HG02970 (cell line): ENCODE measurements around the gene KCNH5.

ENCODE experiments used
- ATAC-seq: cut with Tn5 transposase; IDR thresholded peaks from one replicate; pipeline ENCODE4 v1.9.1; 2021; ENCODE audit warnings: mild to moderate bottlenecking, moderate library complexity, moderate number of reproducible peaks; ENCODE audit not compliant: unreplicated experiment, low FRiP score

KCNH5 gene

DNA sequence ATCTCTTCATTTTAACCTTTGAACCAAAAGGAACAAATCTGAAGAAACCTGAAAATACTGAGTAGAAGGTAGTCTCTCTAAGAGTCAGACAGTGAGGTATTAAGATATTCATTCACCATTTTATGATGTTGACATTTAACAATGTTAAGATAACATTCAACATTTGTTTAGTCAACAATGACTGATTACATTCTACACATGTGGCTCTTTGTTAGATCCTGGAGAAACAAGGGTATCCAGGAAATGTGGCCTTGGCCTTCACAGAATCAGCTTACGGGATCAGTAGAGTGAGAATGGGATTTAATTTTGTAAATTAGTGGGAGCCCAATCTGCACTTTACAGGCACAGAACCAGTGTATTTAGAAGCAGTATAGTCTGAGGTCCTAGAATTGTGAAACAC lies 355.5 kb downstream of the KCNH5 start:
- ATAC-seq = no peak

DNA sequence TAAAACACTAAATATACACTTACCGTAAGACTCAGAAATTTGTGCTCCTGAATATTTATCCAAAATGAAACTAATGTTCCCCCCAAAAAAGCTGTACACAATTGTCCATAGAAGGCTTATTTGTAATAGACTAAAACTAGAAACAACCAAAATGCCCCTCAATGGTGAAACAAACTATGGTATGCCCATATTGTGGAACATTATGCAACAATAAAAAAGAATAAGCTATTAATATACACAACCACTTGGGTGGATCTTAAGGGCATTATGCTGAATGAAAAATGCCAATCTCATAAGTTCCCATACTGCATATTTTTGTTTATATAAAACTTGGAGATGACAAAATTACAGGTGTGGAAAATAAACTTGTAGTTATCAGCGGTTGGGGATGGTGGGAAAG lies 357.4 kb downstream of the KCNH5 start:
- ATAC-seq = no peak

- ATAC-seq = no peak
Measured at GRCh38 chr14:62684376-62684775, 360.9 kb downstream of the KCNH5 start.

GRCh38 chr14:62682208-62682607 lies 363.1 kb downstream of the KCNH5 start:
- no peak for ATAC-seq

- ATAC-seq = no peak
Measured at GRCh38 chr14:62674563-62675237, 370.6 kb downstream of the KCNH5 start.

- no peak for ATAC-seq
Measured at GRCh38 chr14:62673014-62673755, 372.1 kb downstream of the KCNH5 start.

- no peak for ATAC-seq
Measured at GRCh38 chr14:62670526-62670925, 374.7 kb downstream of the KCNH5 start.

GRCh38 chr14:62667421-62667914 lies 377.8 kb downstream of the KCNH5 start:
- ATAC-seq = no peak

- no peak for ATAC-seq
Measured at GRCh38 chr14:62665286-62665685, 380.0 kb downstream of the KCNH5 start.

DNA sequence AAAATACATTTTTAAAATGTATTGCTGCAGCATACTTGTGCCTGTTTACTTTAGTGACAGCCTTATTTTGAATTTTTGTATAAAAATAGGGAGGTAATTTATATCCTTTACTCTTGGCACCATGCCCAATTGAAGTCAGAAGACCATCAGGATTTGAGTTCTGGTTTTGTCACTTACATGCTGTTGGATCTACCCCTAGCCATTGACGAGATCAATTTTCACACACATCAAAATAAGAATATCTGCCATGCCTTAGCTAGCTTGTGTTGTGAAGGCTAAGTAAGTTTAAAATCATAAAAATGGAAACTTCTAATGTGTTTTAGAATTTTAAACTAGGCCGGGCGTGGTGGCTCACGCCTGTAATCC lies 381.8 kb downstream of the KCNH5 start:
- no peak for ATAC-seq

GRCh38 chr14:62662811-62663455 lies 382.3 kb downstream of the KCNH5 start:
- no peak for ATAC-seq

GRCh38 chr14:62661818-62662217 lies 383.4 kb downstream of the KCNH5 start:
- no peak for ATAC-seq

DNA sequence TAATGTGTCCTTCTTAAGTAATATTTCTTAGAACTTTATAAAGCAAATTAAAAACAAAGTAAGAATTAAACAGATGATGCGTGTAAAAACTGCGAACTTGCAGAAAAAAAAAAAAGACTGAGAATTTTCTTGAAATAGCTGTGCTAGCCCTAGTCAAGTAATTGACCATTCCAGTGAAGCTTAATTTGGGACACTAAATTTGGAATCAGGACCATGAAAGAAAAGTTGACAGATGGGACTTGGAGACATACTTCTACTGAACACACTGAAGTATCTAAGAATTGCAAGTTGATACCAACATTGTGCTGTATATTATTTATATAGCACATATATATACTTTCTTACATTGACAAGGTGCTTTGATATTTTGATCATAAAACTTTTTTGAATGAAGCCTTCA lies 386.6 kb downstream of the KCNH5 start:
- no peak for ATAC-seq

DNA sequence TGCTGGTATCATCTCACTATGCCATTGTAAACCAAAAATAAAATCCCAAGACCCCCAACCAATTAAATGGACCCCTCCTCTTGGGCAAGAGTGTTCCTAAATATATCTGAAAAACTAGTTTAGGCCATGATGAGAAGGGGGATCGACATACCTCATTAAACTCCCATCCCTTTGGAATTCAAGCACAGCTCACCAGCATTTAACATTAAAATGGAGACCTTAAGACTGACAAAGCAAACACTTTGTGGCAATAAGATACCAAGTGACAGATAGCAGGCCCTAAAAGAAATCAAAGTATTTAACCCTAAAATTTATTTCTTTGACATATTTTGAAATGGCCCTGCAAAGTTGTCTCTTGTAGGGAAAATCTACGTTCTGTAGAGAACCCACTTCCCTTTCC lies 387.9 kb downstream of the KCNH5 start:
- ATAC-seq = no peak

GRCh38 chr14:62655166-62655565 lies 390.1 kb downstream of the KCNH5 start:
- ATAC-seq = no peak

DNA sequence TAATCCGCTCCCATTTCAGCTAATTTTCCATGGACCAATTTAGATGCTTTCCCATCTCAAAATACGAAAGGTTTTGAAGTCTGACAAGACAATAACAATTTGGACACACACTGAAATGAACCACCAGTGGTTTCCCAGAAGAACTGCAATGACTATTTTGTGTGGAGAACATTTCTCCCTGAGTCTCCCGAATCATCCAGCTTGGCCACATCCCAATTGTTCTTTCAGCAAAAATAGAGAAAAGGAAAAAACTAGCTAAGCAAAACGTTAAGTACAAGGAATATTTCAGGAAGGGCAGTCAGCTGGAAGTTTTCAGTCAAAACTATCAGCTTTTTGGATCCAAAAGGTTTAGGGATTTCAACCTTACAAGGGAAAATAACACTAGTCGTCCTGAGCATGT lies 390.6 kb downstream of the KCNH5 start:
- ATAC-seq = no peak
